Effector CD4-positive, alpha-beta T cell (primary cell): ENCODE measurements around the gene PRKCE.

Experiments
- DNase-seq: peaks from one replicate; pipeline ENCODE4 v3.0.0-alpha.2; 2020

Gene PRKCE

DNA sequence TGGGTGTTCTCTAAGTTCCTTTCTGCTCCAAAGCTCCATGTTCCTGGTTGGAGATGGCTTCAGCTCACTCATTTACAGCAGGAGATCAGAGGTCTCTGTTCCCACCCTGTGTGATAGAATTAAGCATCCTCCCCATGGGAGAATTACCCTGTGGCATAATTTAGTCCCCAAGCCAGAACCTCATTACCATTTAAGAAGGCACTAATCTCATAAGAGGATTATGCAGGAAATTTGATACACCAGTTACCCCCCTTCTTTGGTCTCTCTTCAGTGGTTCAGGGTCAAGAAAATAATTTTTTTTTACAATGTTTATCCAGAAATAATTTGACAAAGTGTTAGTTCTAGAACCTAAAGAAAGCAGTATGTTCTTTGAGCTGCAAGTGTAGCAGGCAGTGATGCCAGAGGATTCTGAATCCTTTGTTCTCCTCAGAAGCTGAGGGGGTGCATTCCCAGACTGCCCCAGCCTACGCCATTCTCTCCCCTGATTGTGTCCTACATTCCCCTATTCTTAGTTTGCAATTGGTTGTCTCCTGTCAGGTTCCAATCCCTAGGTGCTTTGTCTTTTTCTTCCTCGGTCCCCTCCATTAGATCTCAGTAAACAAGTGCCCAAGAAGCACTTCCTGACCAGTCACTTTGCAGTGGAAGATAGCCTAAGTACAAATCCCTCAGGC, 163.6 kb downstream of the PRKCE start:
- DNase-seq: no peak

DNA sequence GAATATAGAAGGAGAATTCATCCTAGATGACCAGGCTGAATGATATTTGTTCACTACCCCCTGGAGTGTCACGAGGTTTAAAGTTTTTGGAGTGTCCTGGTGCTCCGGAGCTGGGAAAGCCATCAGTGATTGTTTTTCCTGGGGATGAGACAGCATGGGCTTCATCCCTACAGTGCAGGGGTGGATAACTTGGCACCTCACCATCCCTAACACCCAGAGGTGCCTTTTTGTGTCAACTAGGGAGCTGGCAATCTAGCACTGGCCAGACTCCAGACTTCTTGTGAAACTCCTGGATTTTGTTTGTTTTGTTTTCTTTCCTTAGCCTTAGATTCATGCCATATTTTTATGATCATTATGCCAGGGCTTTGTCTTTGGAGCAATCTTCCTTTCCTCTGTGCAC, 164.8 kb downstream of the PRKCE start:
- DNase-seq: no peak

DNA sequence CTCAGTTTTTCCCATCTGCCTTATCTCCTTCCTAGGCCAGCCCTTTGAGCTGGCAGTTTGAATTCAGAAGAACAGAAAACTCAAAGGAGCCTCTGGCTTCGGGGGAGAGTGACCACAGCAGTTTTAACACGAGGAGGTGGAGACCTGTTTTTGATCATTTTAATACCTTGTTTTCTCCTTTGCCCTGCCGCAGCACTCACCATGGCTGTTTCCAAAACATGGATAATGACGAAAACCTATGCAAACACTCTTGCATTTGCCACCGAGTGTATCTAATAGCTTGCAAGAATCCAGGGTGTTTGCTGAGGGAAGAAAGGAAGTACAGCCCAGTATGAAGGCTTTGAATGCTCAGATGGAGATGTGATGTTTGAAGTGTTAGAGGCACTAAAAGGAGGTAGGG, 167.1 kb downstream of the PRKCE start:
- no peak for DNase-seq

DNA sequence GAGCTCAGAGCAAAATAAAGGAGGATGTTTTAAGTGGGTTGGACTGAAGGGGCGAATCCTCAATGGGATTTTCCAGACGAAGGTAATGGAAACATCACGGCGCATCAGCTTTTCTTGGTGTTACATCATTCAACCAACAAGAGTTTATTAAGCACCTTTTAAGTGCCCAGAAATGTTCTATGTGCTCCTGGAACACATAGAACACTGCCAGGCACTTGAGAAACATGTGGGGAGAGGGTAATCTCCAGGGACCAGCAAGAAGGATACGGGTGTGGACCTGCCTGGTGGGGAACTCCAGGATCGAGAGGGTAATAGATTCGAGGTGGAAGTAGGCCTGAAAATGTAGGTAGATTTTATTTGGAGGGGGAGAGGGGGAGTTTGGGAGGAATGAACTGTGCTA, 168.6 kb downstream of the PRKCE start:
- DNase-seq: no peak

DNA sequence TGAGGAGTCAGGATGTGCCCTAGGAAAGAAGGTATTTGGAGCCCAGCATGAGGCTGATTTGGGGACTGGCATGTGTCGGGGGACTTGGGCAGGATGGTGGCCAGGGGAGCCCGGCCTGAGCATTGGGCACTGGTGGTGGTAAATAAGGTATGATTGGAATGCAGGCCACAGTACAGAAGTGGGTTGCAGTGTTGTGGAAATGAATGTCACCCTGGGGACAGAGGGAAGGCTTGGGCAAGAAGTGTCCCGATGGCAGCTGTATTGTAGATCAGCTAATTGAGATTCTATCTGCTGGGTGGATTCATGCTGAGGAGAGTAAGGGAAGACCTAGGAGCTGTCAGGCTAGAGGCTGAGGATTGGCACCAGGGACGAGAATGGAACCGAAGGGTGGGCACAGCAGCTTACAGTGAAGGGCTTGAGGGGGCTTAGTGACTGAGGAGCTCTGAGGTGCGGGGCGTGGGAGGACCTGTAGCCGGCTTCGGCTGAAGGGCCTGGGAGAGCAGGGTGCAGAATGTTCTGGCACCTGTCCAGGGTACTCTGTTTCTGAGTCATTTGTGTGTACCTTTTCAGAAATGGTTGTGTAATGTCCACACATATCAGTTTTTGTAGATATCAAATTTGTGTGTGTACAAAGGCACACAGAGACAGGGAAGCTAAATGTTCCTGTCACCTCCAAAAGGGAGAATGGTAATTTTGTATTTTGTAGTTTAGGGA, 170.2 kb downstream of the PRKCE start:
- no peak for DNase-seq

DNA sequence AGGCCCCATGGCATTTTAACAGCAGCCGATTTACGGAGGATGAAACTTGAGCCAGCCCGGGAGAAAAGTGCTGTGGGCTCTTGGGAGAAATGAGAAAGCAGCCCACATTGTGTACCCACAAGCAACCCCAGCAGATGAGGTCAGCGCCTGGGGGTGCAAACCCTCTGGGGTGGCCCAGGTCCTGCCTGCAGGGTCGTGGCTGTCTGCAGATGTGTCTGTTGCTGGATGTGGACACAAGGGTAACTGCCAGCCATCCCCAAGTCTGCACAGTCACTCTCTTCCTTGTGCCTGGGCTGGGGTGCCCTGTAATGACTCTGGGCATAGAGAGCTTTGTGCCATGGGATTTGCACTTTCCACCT, 170.8 kb downstream of the PRKCE start:
- no peak for DNase-seq

DNA sequence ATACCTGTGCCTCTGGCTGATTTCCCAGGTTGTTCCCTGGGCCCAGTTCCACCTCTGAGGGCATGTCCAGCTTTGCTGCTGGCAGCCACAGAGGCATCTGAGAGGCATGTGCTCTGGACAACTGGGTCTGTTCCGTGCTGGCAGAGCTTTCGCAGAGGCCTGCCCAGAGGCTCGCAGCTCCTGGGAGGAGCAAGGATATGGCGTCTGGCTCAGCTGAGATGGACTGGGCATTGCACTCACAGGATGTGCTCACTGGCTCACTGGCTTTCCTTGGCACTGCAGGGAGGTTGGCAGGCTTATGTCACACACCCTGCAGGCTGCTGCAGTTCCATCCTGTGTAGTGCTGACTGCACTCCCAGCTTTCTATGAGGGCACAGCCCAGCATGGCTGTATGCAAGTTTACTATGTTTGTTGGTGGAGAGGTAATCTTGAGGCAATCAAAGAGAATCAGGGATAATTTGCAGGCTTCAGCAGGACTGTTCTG, 172.3 kb downstream of the PRKCE start:
- DNase-seq: no peak

DNA sequence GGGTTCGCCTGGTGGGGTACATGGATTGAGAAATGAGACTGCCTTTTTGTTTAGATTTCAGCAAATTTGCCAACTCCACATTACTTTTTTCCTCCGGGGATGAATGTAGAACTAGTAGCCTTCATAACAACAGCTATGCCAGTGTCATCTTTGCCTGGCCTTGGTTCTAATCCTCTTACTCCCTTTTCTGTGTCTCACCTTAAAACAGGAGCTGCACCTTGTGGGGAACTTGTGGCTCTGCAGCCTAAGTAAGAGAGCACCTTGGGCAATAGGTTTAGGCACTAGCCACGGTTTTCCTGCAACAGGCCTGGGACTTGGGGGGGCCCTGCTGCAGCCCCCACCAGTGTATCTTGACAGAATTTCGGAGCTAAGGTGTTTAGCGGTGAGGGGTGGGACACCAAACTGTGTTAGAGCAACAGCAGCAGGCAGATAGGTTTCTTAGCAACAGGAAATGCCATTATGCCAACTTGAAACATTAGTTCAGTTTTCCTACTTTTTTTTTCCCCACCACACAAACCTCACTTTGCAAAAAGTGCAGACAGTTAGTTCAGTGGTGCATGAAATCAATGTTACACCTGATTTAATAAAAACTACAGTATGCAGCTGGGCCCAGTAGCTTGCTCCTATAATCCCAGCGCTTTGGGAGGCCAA, 173.7 kb downstream of the PRKCE start:
- DNase-seq: no peak

DNA sequence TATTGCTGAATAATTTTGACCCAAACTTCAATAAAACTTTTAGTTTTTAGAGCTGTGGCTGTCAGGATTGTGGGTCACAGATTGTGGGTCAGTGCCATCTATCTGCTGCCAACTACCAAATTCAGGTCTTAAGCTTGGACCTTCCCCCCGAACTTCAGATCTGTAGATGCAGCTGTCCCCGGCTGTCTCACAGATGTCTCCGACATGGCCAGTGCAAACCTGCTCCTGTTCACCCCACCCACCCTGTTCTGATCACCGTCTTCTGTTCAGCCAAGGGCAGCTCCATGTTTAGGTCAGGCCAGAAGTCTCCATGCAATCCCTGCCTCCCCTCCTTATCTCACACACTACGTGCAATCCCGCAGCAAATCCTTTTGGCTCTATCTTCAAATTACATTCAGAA, 175.0 kb downstream of the PRKCE start:
- no peak for DNase-seq

DNA sequence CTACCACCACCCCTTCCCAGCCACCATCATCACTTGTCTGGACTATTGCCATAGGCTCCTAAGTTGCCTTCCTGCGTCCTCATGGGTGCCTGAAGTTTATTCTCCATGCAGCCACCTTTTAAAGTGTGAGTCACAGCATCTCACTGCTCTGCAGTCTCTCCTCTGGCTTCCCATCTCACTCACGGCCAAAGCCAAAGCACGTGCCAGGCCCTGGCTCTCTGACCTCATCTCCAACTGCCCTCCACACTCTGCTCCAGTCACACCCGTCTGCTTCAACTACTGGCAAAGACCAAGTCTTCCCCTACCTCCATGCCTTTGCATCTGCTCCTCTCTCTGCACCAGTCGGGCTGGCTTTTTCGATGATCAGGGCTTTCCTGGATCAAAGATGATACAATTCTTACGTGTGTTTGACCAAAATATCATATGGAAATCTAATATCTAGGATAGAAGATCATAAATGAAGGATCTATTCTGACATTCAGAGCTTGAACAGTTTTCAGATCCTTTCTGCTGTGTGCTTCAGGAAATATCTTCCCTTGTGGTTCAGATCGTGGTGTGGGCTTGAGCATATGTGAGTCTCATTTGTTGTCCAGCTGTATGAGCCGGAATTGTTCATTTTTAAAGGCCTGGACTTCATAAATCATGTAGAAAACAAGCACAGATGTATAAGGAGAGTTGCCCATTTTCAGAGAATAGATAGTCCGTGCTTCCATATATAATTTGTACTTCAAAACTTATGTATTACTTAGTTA, 175.6 kb downstream of the PRKCE start:
- DNase-seq: no peak

DNA sequence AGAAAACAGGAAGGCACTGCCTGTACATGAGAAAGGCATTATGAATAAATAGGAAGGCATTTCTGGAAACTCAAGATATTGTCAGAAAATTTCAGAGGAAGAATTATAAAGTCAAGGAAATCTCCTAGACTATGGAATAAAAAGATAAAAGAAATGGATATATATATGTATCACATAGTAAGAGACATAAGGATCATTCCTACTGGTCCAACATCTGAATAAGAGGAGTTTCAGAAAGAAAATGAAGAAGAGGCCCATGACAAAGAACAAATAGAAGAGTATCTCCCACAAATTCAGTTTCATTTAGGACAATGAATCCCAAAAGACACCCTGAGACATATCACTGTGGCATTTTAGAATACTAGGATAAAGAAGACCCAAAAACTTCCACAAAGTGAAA, 178.8 kb downstream of the PRKCE start:
- DNase-seq: no peak

DNA sequence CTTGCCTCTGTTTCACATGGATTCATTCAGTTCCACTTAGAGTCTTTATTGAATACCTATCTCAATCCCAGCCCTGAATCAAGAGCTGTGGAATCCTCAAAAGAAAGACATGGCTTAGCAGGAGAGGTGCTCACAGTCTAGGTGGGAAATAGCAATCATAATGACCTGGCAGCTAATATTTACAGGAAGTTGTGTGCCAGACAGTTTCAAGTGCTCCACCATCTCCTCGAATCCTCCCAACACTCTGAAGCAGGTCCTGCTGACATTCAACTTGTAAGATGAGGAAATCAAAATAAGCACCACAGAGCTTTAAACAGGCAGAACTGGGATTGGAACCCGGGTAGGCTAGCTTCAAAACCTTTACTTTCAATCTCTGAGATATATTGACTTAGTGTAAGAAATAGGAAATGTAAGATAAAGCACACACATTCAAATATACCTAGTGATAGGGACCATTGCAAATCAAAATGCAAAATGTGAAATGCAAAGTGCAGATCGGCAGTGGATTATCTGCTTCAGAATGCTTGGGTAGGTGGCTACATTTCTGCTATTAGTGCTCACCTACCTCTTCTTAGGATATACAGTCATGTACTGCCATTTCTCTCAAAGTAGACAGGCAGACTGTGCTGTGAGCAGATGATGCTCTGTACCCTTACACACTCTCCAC, 182.0 kb downstream of the PRKCE start:
- DNase-seq: no peak

DNA sequence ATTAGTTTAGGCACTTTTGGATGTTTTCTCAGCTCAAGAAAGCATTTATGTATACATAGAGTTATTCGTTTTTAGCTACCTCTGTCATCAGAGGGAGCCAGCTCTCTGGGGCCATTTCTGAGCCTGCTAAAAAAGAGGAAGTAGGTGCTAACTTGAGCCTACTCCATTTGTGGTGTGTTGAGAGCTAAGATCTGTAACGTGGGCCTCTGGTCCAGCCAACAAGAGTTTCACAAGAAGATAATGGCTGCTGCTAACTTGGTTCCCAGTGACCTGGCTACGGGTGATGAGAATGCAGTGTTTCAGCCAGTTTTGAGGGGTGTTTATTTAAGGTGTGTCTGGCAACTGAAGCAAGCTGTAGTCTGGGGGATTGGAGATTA, 182.5 kb downstream of the PRKCE start:
- no peak for DNase-seq

DNA sequence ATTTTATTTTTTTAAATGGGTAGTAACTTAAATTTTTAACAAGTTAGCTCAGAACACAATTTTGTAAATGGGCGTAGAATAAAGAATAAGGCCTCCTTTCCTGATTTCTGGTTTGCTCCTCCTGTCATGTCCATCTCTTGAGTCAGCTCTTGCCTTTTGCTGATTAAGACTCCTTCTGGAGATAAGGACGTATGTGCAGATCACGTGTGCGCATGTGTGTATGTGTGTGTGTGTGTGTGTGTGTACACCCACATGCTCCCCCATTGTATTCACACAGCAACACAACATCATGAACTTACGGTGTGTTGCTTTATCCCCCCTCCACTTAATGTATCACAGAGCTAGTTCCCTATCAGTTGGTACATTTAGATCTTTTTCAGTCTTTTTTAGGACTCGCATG, 182.9 kb downstream of the PRKCE start:
- no peak for DNase-seq

DNA sequence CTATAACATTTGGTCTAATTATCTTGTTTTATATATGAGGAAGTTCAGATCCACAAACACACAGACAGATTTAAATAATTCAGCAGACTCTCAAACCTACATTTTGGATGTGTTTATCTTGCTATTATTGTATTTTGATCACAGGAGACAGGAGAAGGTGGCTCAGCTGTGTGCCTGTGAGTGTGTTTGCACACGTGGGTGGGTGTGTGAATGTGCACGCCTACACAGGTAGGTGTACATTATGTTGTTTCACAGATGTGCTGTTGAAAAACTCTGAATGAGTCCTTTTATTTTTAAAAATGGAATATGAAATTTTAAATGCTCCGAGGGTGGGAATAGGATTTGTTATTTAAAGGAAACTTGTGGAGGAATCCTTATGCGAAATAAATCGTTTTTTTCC, 183.4 kb downstream of the PRKCE start:
- no peak for DNase-seq

DNA sequence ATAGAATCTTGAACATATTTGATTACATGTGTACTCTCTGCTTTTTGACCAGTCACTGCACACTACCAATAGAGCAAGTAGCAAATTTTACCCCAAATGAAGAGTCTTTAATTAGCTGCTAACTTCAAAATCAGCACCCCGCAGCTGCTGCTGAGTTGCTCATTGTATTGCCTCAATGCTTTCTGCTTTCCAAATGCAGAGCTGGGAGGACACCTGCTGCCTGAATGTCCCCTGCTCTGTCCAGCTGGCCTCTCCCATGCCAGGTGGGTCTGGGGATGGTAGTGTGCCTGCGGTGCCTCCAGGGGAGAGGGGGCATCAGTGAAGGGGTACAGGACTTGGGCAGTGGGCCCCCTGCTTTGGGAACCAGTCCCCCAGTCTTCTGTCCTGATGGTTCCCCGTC, 184.8 kb downstream of the PRKCE start:
- no peak for DNase-seq

DNA sequence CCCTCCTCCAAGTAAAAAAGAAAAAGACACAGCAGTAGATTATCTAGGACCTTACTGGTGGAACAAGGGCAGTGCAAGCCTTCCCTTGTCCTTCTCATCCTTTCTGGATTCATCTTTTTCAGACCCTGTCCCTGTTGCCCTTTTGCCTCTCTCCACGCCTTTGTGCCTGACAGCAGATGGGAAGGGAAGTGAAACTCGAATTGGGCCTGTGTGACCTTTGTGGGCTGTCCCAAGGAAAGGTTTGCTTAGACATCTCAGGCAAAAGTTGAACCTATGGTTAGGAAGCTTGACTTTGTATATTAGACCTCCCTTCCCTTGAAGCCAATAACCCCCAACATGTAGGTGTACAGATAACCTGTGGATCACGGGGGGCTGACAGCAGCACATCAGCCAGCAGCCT, 185.3 kb downstream of the PRKCE start:
- DNase-seq: no peak

DNA sequence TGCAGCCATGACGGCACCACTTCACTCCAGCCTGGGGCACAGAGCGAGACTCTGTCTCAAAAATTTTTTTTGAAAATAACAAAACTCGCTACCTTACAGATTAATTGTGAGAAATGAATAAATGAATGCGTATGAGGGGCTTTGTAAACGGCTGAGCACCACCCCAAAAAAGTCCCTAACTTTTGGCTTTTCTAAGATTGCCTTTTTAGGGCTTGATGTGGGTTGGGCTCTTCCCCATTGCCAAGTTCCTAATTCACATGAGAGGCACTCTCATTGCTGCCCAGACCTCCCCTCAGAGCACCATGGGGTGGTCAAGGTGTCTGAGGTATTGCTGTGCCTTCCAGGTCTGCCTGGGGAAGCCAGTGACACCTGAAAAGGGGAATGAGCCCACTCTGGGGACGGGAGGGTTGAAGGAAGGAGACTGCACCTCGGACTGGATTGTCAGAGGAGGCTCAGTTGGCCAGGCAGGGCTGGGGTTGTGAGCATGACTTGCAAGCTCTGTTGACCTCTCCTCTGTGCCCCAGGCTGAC, 186.4 kb downstream of the PRKCE start:
- no peak for DNase-seq

DNA sequence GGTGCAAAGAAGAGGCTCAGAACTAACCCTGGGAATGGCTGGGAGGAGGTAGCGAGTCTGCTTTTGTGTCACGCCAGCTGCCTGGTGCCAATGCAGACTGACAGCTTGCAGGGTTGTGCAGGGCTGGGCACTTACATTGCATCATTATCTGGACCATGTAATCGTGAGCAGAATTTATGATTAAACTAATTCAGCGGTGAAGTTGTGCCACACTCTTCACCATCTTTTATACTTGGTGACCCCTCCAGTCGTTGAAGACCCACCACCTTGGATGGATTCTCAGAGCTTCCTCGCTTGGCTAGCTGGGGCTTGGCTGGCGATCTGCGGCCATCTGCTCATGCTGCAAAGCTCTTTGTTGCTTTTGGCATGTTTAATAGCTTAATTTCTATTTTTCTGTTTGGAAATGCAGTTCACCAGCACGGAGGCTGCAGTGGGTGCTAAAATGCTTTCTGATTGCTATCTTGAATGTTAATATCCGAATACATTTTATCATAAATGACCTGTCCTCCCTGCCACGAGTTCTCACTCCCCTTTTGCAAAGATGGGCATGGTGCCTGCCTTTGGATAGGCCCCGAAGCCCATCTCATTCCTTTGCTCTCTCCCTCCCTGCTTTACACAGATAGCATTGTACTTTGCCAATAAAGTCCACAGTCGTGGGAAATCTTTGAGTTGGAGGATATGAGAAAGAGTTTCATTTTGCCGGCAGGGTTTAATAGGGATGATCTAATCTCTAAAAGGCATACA, 188.2 kb downstream of the PRKCE start:
- DNase-seq: no peak

DNA sequence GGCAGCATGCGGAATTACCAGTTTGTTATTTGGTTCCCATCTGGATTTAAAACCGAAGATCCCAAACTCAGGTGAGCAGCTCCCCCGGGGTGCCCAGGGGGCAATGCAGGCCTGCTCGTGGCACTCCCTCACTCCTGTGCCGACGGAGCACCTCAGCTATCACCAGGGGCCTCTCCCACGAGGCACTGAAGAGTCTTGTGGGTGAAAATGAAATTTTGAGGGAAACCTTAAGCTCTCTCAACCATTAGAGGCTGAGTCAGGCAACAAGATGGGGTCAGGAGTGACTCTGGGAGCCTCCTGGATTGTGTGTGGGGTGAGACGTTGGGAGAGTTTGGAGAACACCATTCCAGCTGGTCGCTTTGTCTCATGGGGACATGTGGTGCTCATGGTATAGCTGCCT, 189.0 kb downstream of the PRKCE start:
- DNase-seq: no peak

DNA sequence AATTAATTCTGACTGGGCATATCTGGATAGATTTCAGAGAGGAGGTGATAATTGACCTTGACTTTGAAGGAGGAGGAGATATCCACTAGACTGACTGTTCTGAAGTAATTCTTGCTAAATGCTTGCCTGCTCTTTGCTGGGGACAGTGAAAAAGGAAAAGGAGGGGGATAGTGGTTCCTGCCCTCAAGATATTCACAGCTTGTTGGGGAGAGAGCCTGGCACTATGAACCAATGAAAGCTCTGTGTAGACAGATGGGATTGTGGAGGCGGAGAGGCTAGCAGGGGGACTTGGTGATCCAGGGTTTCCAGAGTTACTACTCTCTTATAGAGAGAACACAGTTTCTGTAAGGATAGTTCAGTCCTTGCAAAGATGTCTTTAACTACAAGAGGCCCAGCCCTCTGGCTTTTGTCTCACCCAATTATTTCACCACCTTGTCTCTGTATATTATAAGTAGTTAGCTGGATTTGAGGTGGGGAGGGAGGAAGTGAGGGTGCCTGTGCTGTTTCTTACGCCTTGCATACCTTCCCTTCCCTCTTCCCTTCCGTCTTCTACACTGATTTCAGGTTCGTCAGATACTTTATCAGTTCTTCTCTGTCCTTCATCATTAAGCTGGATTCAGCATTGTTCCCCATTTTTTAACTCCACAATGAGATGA, 190.4 kb downstream of the PRKCE start:
- no peak for DNase-seq
